ENCODE results near the gene STXBP1. TPM values are rescaled to one million over a fixed set of nuclear protein-coding genes. Genes with fewer than 3 reads are reported as not detected.
A peak's percentile ranks its signal among the peaks of the same experiment; 100 is the strongest.

The STXBP1 gene
- total and polyA plus RNA-seq, 9 of the 15 experiments (the other 6 are each of a cell fraction or from before 2014, with no cell fraction given): 4.6 to 35.1 (median 9.7) TPM

GRCh38 chr9:127612939-127613582 is 984 bp downstream of the STXBP1 start (continued):
- TF ChIP-seq, protein P1, sequence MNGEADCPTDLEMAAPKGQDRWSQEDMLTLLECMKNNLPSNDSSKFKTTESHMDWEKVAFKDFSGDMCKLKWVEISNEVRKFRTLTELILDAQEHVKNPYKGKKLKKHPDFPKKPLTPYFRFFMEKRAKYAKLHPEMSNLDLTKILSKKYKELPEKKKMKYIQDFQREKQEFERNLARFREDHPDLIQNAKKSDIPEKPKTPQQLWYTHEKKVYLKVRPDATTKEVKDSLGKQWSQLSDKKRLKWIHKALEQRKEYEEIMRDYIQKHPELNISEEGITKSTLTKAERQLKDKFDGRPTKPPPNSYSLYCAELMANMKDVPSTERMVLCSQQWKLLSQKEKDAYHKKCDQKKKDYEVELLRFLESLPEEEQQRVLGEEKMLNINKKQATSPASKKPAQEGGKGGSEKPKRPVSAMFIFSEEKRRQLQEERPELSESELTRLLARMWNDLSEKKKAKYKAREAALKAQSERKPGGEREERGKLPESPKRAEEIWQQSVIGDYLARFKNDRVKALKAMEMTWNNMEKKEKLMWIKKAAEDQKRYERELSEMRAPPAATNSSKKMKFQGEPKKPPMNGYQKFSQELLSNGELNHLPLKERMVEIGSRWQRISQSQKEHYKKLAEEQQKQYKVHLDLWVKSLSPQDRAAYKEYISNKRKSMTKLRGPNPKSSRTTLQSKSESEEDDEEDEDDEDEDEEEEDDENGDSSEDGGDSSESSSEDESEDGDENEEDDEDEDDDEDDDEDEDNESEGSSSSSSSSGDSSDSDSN (IDR thresholded peaks at IDR 0.05; ENCODE audit: borderline replicate concordance in 1 of 2, low read depth in 2 of 2, low read length in 2 of 2): peak; percentile 87 to 88; a peak in 2 of 4 replicates
- TF ChIP-seq RBBP5 (IDR thresholded peaks at IDR 0.05; ENCODE audit: borderline replicate concordance, insufficient read depth, low read length, poor library complexity, severe bottlenecking): peak; percentile 71
- TF ChIP-seq POLR2H (tag; IDR thresholded peaks at IDR 0.05; ENCODE audit: low read depth): no peak
- TF ChIP-seq CREBBP (IDR thresholded peaks at IDR 0.05; ENCODE audit: low read depth, low read length): no peak
- TF ChIP-seq MEF2D (tag; conservative IDR thresholded peaks at IDR 0.05; ENCODE audit: low read depth): no peak
- peak; percentile 36; the same call in 1 of the 2 replicates for TF ChIP-seq RB1 (IDR thresholded peaks at IDR 0.05; ENCODE audit: low read depth)
- TF ChIP-seq NRF1 (conservative IDR thresholded peaks at IDR 0.05 in 1 of 2, IDR thresholded peaks at IDR 0.05 in 1 of 2): no peak
- no peak for TF ChIP-seq SETDB1 (IDR thresholded peaks at IDR 0.05; ENCODE audit: low read length)
- TF ChIP-seq E2F8 (IDR thresholded peaks at IDR 0.05; ENCODE audit: low read depth, partially characterized antibody): no peak
- TF ChIP-seq KDM1A (IDR thresholded peaks at IDR 0.05): peak; percentile 39 to 66; a peak in 3 of 4 replicates
- TF ChIP-seq RBM22 (IDR thresholded peaks at IDR 0.05; ENCODE audit: low read depth, low read length, poor library complexity, severe bottlenecking): no peak
- TF ChIP-seq IRF2 (CRISPR knock-in tag; IDR thresholded peaks at IDR 0.05): no peak
- 0 out of 2 replicates have a peak, but pooled peaks have one; percentile 20 for TF ChIP-seq MAX (CRISPR knock-in tag; IDR thresholded peaks at IDR 0.05)
- TF ChIP-seq CREB1 (IDR thresholded peaks at IDR 0.05): no peak
- TF ChIP-seq CREB1 (CRISPR knock-in tag; IDR thresholded peaks at IDR 0.05): no peak; the same call in 1 of the 2 replicates
- TF ChIP-seq TCF7 (IDR thresholded peaks at IDR 0.05; ENCODE audit: borderline replicate concordance): no peak
- TF ChIP-seq EGR1 (conservative IDR thresholded peaks at IDR 0.05): peak; percentile 66
- TF ChIP-seq CBX3 (IDR thresholded peaks at IDR 0.05; ENCODE audit: borderline replicate concordance in 1 of 2, low read length in 2 of 2): no peak
- no peak for TF ChIP-seq SRF (CRISPR knock-in tag; IDR thresholded peaks at IDR 0.05)
- no peak for TF ChIP-seq ZNF277 (CRISPR knock-in tag; IDR thresholded peaks at IDR 0.05; ENCODE audit: borderline replicate concordance)

Data from K562 (cell line).